ENCODE measurements around the gene YBX2.
"Not testable (repeated sequence)": the region's sequence is repeated elsewhere in the genome, so short reads cannot be mapped to it uniquely, and the experiment has no call there.

YBX2 gene

DNA sequence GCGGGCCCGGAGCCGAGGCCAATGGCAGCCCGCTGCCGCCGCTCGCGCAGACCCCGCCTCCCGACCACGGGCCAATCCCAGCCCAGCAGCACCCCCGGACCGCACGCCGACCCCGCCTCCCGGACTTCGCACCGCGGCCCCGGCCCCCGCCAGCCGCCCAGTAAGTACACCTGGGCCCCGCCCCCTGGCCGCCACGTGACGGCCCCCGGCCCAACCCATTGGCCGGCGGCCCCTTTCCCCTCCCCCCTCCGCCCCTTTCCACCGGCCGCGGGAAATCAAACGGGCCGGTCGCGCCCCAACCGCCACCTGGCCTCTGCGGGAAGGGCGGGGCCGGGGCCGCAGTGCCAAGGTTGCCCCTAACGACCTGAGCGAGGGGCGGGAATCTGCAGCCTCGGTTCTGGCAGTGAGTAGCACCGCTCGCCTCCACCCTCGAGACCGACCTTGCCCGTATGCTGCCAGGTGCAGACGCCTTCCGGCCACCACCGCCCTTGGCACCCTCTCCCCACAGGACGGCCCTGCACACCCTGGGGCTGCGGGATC, at the start of gene YBX2:
TSS of gene YBX2 (minus strand) at position 26 of the 540 bp plus-strand sequence. CDS start 139 bp downstream, outside the sequence.
- FAIRE-seq (no peak), DNase-seq (ENCODE audit: insufficient read length, low spot score) (no peak)
- no peak for TF ChIP-seq POLR2A (IDR thresholded peaks at IDR 0.05; ENCODE audit: low read depth, low read length)

DNA sequence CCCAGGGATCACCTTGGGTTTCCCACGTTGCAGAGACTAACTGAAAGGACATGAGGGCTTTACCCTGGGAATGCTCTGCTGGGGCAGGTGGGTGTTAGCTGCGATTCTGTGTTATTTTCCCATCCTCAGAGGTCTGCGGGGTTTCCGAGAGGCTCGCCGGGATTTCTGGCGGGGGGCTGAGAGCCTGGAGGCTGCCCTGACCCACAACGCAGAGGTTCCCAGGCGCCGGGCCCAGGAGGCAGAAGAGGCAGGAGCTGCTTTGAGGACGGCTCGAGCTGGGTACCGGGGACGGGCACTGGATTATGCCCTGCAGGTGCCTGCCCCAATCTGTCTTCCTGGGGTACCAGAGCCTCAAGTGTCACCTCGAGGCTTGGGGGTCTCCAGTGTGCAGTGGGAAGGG, 48.8 kb upstream of the YBX2 start:
- no peak for DNase-seq (ENCODE audit: insufficient read length, low spot score)
- FAIRE-seq = no peak
- TF ChIP-seq POLR2A (IDR thresholded peaks at IDR 0.05; ENCODE audit: low read depth, low read length) = no peak

DNA sequence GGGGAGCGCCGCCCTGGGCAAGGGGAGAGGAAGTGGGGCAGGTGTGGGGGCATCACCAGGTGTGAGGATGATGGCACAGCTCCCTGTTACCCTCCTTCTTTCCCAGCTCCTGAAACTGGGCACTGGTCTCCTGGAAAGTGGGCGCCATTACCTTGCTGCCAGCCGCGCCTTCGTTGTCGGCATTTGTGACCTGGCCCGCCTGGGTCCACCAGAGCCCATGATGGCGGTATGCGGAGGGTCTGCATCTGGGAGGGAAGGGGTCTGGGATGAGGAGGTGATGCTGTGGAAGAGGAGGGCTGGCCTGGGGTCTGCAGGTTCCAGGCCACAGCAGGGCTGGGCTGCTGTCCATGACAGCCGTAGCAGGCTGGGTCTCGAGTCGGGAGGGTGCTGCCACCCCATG, 47.4 kb upstream of the YBX2 start:
- no peak for FAIRE-seq
- TF ChIP-seq POLR2A (IDR thresholded peaks at IDR 0.05; ENCODE audit: low read depth, low read length) = no peak
- no peak for DNase-seq (ENCODE audit: insufficient read length, low spot score)

DNA sequence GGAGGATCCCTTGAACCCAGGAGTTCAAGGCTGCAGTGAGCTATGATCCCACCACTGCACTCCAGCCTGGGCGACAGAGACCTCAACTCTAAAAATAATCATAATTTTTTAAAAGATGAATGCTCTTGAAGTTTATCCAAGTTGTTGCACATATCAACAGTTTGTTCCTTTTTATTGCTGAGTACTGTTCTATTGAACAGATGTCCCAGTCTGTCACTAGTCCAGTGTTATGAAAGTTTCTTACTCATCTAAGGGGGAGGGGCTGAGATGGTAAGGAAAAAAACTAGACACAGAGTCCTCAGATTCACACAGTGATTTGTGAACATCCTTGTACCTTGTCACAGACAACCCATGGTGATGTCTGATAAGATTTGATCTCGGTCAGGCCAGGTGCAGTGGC, 45.7 kb upstream of the YBX2 start:
- no peak for DNase-seq (ENCODE audit: insufficient read length, low spot score)
- no peak for FAIRE-seq
- no peak for TF ChIP-seq POLR2A (IDR thresholded peaks at IDR 0.05; ENCODE audit: low read depth, low read length)

DNA sequence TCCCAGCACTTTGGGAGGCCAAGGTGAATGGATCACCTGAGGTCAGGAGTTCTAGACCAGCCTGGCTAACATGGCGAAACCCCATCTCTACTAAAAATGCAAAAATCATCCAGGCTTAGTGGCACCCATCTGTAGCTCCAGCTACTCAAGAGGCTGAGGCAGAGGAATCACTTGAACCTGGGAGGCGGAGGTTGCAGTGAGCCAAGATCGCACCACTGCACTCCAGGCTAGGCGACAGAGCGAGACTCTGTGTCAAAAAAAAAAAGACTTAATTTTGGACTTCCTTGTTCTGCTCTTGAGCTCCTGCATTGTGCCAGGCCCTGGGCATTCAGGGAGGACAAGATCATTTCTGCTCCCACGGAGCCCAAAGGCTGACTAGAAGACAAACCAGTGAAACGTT, 43.2 kb upstream of the YBX2 start:
- FAIRE-seq; DNase-seq (ENCODE audit: insufficient read length, low spot score): not testable (repeated sequence)

DNA sequence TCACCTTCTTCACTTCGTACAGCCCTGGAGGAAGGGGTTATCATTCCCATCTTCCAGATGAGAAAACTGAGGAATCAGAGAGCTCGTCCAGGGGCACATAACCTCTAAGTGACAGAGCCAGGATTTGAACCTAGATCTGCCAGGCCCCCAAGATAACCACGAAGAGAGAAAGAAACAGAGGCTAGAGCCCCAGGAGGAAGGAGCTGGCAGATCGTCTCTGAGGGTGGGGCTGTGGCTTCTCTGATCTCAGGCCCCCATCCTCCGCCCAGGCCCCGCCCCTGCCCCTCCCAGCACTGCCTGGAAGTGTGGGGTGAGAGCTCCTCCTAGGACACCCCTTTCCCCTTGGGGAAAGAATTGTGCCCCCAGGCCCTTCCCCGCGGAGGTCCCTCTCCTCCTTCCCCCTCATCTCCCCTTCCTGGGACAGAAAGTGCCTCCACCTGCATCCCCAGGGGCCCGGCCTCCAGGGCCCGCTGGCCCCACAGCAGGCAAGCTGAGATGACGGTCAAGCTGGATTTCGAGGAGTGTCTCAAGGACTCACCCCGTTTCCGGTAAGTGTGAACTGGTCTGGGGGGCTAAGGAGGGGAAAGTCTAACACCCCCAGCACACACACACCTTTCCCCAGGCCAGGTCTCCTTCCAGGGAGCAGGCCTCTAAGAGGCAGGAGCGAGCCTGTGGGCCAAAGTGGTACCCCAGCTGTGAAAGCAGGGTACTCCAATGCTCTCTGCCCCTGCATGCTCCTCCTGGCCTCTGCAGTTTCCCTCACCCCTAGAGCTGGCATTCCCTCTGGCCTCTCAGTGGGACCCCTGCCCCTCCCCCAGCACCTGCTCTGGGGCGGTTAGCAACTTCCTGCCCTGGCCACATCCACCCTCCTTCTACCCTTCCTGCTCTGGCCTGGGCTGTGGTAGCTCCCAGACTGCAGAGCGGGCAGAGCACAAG, 42.1 kb upstream of the YBX2 start, which contains the start of gene ACAP1:
TSS of gene ACAP1 (plus strand) at position 290 of the 936 bp plus-strand sequence. CDS start at position 496, 206 bp downstream.
- DNase-seq (ENCODE audit: insufficient read length, low spot score) (no peak), FAIRE-seq (no peak)
- no peak for TF ChIP-seq POLR2A (IDR thresholded peaks at IDR 0.05; ENCODE audit: low read depth, low read length)

DNA sequence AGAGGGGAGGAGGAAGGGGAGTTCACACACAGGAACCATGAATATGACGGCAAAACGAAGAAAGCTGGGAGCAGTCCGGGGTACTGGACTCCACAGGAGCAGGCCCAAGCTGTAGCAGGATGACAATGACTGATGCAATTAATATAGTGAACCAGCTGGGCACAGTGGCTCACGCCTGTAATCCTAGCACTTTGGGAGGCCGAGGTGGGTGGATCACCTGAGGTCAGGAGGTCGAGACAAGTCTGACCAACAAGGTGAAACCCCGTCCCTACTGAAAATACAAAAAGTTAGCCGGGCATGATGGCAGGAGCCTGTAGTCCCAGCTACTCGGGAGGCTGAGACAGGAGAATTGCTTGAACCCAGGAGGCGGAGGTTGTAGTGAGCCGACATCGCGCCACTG, 41.3 kb upstream of the YBX2 start:
- not testable (repeated sequence) for FAIRE-seq; DNase-seq (ENCODE audit: insufficient read length, low spot score)

DNA sequence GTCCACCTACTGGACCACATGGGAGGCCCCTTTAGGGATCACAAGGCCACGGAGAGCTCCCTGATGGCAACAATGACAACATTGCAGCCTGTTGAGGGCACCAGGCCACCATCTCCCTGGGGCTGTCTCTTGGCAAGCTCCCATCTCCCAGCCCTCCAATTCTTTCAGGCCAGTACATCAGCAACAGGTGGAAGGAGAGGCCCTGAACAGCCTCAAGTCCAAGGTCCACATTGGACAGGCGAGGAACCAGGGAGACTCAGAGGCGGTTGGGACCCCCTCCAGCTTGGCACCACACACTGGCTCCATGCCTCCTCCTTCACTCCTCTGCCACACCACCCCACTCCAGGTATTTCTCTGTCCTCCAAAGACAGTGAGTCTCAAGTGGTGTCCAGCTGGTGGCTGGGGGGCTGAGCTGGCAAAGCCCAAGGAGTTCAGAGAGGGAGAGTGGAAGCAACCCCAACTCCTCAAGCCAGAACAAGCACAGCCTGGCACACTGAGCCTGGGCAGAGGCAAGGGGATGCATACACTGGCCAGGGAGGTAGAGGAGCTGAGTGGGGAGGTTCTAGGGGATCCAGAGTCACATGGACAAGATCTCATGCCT, 40.6 kb upstream of the YBX2 start:
- no peak for FAIRE-seq
- DNase-seq (ENCODE audit: insufficient read length, low spot score) = no peak
- no peak for TF ChIP-seq POLR2A (IDR thresholded peaks at IDR 0.05; ENCODE audit: low read depth, low read length)

DNA sequence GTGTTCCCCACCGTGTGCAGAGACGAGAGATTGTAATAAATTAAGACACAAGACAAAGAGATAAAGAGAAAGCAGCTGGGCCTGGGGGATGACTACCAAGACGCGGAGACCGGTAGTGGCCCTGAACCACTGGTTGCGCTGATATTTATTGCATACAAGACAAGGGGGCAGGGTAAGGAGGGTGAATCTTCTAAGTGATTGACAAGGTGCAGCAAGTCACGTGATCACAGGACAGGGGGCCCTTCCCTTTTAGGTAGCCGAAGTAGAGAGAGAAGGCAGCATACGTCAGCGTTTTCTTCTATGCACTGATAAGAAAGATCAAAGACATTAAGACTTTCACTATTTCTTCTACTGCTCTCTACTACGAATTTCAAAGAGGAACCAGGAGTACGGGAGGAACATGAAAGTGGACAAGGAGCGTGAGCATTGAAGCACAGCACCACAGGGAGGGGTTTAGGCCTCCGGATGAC, 38.2 kb upstream of the YBX2 start:
- not testable (repeated sequence) for FAIRE-seq

DNA sequence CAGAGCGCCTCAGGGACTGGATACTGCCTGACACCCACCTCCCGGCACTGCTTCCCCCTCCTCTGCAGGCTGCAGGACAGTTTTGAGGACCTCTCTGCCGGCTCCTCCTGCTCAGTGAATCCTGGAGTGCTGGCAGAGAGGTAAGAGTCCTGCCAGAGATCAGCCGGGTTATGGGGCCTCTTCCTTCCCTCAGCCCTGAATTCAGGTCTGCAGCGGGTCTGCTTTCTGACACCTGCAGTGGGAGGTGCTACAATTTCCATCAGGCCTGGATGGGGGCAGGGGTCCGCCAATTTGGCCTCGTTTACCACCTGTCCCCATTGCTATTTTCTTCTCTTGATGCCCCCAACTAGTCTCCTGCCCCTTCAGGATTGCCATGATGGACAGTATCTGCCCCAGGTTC, 37.7 kb upstream of the YBX2 start:
- no peak for DNase-seq (ENCODE audit: insufficient read length, low spot score)
- TF ChIP-seq POLR2A (IDR thresholded peaks at IDR 0.05; ENCODE audit: low read depth, low read length) = no peak
- FAIRE-seq = no peak

More for the DNA sequence above, 38.2 kb upstream of the YBX2 start:
- not testable (repeated sequence) for DNase-seq (ENCODE audit: insufficient read length, low spot score)

DNA sequence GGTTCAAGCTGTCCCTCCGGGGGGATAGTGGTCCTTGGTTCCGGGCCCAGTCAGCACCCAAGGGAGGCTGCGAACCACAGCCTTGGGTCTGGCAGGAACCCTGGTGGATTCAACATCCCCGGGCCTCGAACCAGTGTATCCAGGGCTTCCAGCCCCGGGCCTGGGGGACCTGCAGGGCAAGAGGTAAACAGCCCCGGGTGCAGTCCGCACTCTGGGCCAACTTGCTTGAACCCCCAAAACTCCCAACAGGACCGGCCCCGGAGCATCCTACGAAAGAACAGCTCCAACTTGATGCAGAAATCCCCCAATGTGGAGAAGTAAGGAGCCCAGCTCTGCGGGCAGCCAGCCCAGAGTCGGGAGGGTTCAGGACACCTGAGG, 36.2 kb upstream of the YBX2 start:
- DNase-seq (ENCODE audit: insufficient read length, low spot score) = no peak
- no peak for FAIRE-seq
- TF ChIP-seq POLR2A (IDR thresholded peaks at IDR 0.05; ENCODE audit: low read depth, low read length) = no peak

DNA sequence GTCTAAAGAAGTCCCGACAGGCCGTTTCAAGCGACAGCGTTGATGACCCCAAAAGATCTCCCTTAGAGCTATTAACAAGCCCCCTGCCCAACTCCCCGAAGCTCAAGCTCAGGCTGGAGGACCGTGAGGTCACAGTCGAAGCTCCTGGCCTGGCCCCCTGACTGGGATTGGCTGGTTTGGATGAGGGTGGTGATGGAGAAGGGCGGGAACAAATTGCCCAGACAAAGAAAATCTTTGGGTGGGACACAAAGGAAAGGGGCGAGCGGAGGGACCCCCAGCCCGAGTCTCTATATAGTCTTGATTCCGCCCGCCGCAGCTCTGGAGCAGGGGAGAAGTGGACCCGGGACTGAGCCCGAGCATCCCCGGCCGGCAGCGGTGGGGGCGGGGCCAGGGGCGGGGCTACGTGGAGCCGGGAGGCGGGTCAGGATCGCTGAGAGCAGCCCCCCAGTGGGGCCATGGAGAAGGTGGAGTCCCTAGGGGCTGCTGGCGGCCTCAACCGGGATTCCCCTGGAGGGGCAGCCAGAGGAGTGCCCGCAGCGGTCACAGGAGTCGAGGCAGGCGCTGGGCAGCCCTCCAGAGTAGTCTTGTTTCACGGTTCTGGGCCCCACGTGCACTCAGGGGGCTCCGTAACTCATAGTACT, 35.7 kb upstream of the YBX2 start:
- FAIRE-seq (no peak), DNase-seq (ENCODE audit: insufficient read length, low spot score) (peak; percentile 88)
- no peak for TF ChIP-seq POLR2A (IDR thresholded peaks at IDR 0.05; ENCODE audit: low read depth, low read length)

DNA sequence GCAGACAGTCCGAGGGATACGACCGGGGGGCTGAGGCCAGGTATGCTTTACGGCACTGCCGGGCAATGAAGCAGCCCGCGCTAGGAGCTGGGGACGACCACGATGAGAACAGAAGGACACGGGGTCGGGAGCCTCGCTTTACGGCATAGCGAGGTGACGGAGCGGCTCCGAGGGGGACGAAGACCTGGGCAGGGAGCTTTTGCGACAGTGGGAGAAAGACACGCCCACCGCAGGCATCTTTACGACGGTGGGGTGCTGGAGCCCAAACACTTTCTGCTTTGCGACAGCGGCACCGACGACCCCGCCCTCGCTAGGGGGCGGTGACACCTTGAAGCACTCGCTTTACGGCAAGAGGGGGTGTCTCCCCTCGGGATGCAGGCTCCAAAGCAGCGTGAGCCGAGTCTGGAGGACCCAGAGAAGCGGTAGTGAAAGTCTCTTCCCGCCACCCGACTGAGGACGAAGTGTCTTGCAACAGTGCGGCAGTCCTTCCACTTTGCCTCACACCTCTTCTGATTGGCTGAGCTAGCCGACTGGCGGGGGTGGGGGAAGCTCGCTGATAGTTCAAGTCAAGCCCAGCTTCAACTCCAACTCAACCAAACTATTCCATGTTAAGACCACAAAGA, 35.0 kb upstream of the YBX2 start:
- FAIRE-seq = peak; percentile 94
- peak; percentile 71; the same call in 1 of the 2 replicates for TF ChIP-seq POLR2A (IDR thresholded peaks at IDR 0.05; ENCODE audit: low read depth, low read length)
- DNase-seq (ENCODE audit: insufficient read length, low spot score) = peak; percentile 98

Data from H54 (cell line).